ENCODE data around the gene ZNF319.

- TF ChIP-seq POLR2A (IDR thresholded peaks at IDR 0.05; ENCODE audit: low read depth, low read length) (no peak), GABPA (IDR thresholded peaks at IDR 0.05; ENCODE audit: low read depth) (no peak), CTCF (IDR thresholded peaks at IDR 0.05 in 2 of 3, conservative IDR thresholded peaks at IDR 0.05 in 1 of 3; ENCODE audit: control insufficient read depth in 2 of 3, extremely low read depth in 1 of 3, insufficient read depth in 1 of 3, low read depth in 3 of 3, low read length in 3 of 3) (no peak), ATF3 (IDR thresholded peaks at IDR 0.05; ENCODE audit: borderline replicate concordance, extremely low read depth, low read depth, low read length) (no peak), YY1 (IDR thresholded peaks at IDR 0.05; ENCODE audit: low read depth, low read length) (no peak)
Measured at GRCh38 chr16:57955572-57956188, 44.8 kb downstream of the ZNF319 start.

Measured in GM12878 (cell line).